HFFc6 (cell line): ENCODE data around the gene TWF2. TPM values are rescaled to one million over a fixed set of nuclear protein-coding genes. Genes with fewer than 3 reads are reported as not detected.

Experiments
- DNase-seq: peaks from one replicate; pipeline ENCODE4 v3.0.0-alpha.2; 2018
- H3K27ac Mint-ChIP-seq: 2 replicates; pipeline ENCODE4 v1.8.0; 2020; ENCODE audit warnings: mild to moderate bottlenecking, mixed read lengths
- H3K27me3 Mint-ChIP-seq: 2 replicates; pipeline ENCODE4 v1.8.0; 2021; ENCODE audit warnings: mild to moderate bottlenecking, moderate library complexity, mixed read lengths; ENCODE audit not compliant: insufficient read depth
- H3K36me3 Mint-ChIP-seq: 2 replicates; pipeline ENCODE4 v1.8.0; 2021; ENCODE audit warnings: low read depth, mixed read lengths
- H3K4me1 Mint-ChIP-seq: 2 replicates; pipeline ENCODE4 v1.8.0; 2020; ENCODE audit warnings: low read depth, mixed read lengths
- H3K4me3 Mint-ChIP-seq: 2 replicates; pipeline ENCODE4 v1.8.0; 2020; ENCODE audit warnings: mild to moderate bottlenecking, moderate library complexity, mixed read lengths
- H3K9me3 Mint-ChIP-seq: 2 replicates; pipeline ENCODE4 v1.8.0; 2020; ENCODE audit warnings: mild to moderate bottlenecking, mixed read lengths
- total RNA-seq, 6 experiments: library from RNA; stranded (reverse); fragmentation: NEBNext Ultra II Directional; extraction: Animal tissue kit (Norgen Biotek cat#: 25700); gene quantifications; 2 replicates in 1 of 6; 3 replicates in 5 of 6; pipeline ENCODE4 v1.2.3, GENCODE V29; 2021
- TF ChIP-seq, protein P1 (sequence below): fragments of 200-600 bp; sonication (generic); IDR thresholded peaks from 2 replicates; pipeline ENCODE4 v1.5.0; 2021; ENCODE audit warnings: antibody characterized with exemption, mild to moderate bottlenecking

TWF2 gene
- total RNA-seq, 6 experiments from 2014 or later: 73.9 to 83.0 (median 80.7) TPM

DNA sequence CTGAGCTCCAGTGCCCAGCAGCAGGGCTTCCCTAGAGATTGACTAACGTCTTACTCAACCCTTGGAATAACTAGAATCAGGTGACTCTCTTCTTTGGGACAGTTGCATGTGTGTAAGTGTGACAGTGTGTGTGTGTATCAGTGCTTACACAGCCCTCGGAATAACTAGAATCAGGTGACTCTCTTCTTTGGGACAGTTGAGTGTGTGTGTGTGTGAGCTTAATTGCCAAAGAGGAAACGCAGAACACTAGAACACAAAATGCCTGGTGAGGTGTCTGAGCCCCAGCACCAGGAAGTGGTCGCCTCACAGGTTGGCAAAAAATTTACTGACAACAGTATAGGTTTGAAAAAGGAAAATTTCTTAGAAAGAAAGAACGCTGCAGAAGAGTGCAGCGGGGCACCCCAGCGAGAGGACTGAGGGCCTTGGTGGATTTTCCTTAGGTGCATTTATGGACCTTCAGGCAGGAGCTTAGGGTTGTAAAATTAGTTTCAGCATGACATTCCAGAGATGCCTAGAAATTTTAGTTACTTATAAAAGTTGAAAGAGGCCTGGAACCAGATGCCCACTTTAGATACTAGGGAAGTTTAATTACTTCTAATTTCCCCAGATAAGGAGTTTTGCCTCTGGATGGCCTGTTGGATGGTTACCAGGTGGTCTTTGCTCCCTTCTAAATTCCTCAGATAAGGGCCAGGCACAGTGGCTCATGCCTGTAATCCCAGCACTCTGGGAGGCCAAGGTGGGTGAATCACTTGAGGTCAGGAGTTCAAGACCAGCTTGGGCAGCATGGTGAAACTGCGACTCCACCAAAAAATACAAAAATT is 43.2 kb upstream of the TWF2 start:
- peak; percentile 23 for DNase-seq
- TF ChIP-seq, protein P1, sequence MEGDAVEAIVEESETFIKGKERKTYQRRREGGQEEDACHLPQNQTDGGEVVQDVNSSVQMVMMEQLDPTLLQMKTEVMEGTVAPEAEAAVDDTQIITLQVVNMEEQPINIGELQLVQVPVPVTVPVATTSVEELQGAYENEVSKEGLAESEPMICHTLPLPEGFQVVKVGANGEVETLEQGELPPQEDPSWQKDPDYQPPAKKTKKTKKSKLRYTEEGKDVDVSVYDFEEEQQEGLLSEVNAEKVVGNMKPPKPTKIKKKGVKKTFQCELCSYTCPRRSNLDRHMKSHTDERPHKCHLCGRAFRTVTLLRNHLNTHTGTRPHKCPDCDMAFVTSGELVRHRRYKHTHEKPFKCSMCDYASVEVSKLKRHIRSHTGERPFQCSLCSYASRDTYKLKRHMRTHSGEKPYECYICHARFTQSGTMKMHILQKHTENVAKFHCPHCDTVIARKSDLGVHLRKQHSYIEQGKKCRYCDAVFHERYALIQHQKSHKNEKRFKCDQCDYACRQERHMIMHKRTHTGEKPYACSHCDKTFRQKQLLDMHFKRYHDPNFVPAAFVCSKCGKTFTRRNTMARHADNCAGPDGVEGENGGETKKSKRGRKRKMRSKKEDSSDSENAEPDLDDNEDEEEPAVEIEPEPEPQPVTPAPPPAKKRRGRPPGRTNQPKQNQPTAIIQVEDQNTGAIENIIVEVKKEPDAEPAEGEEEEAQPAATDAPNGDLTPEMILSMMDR: no peak
- Mint-ChIP-seq H3K4me3 (peak overlapping the region; percentile 5; the same call in 1 of the 2 replicates), H3K36me3 (peaks cover 16% of the 10 kb centered on the region), H3K4me1 (peaks cover 39% of the 10 kb centered on the region), H3K27me3 (peaks cover 4% of the 10 kb centered on the region; the same call in 1 of the 2 replicates), H3K27ac (peak overlapping the region; percentile 76), H3K9me3 (no peaks in the 10 kb centered on the region)

DNA sequence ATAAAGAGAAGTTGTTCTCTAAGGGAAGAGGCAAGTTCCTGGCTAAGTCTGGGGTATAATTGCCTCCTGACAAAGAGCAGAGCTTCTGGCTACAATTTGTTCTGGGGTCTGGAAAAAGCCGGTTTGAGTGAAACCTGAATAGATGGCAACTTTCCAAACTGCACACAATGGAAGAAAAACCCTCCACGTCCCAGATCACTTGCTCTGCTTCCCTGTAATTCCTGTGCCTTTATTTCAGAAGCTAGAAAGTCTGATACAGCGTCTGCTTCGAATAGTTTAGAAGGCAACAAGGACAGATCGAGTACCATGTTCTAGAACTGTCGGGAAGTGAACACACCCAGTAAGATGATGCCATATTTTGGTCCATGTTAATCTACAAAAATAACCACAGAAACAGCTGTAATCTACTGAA is 41.1 kb upstream of the TWF2 start:
- Mint-ChIP-seq H3K27me3 (peaks cover 4% of the 10 kb centered on the region; the same call in 1 of the 2 replicates), H3K9me3 (no peaks in the 10 kb centered on the region), H3K4me1 (peaks cover 49% of the 10 kb centered on the region), H3K36me3 (peaks cover 19% of the 10 kb centered on the region), H3K27ac (peak overlapping the region; percentile 71; the same call in 1 of the 2 replicates), H3K4me3 (0 out of 2 replicates have a peak overlapping the region, but pooled peaks have one; percentile 97)
- TF ChIP-seq, protein P1: no peak
- no peak for DNase-seq

DNA sequence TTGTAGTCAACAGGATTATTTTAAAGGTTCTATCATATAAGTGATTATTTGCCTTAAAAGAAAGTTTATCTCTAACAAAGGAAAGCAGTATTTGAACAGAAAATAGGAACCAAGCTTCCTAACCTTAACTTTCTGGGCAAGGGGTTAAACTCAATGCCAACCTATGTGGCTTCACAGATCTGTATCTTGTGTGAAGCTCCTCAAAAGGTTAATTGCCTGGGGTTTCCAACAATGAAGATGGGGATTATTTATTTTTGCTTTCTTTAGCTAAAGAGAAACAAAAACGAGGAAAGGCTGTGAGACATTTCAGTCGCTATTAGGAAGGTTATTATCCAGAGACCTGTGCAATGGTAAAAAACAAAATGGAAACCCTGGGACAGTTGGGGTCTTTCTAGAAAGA is 40.6 kb upstream of the TWF2 start:
- peaks cover 50% of the 10 kb centered on the region for H3K4me1 Mint-ChIP-seq
- TF ChIP-seq, protein P1: no peak

DNA sequence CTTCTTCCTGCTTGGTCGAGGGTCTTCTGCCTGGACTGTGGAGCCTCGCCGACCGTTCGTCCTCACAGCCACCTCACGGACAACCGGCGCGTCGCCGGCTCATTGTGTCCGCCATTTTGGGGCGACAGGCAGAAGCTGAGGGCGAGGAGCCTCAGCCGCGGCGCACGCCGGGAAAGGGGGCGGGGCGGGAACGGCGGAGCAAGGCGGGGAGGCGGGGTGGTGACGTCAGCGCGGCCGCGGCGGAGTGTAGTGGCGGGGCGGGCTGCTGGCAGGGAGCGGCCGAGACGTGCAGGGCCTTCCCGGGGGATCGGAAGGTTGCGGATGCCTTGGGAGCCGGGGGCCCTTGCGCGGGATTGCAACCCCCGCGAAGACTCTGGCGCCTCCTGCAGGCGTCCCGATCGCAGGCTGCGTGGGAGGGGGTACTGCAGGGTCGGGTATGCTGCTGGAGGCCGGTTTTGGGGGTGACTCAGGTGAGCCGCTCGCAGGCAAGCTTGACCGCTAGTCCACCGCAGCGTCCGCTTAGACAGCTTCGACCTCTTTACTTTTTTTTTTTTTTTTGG is 39.6 kb upstream of the TWF2 start, which contains the start of gene WDR82:
WDR82 (minus strand) TSS at position 140 of the 560 bp plus-strand sequence. CDS start 288 bp downstream, outside the sequence.
- Mint-ChIP-seq H3K4me1 (peaks cover 59% of the 10 kb centered on the region), H3K27ac (peak within 1 kb of the TSS; percentile 95), H3K36me3 (peaks cover 27% of the 10 kb centered on the region), H3K4me3 (peak within 1 kb of the TSS; percentile 97), H3K9me3 (no peaks in the 10 kb centered on the region), H3K27me3 (peaks cover 4% of the 10 kb centered on the region; the same call in 1 of the 2 replicates)
- TF ChIP-seq, protein P1: peak; percentile 78
- DNase-seq: peak; percentile 90

More for the DNA sequence above, 40.6 kb upstream of the TWF2 start:
- Mint-ChIP-seq H3K27ac (peak overlapping the region; percentile 71), H3K4me3 (peak overlapping the region; percentile 97), H3K9me3 (no peaks in the 10 kb centered on the region), H3K36me3 (peaks cover 20% of the 10 kb centered on the region), H3K27me3 (peaks cover 4% of the 10 kb centered on the region; the same call in 1 of the 2 replicates)
- no peak for DNase-seq

DNA sequence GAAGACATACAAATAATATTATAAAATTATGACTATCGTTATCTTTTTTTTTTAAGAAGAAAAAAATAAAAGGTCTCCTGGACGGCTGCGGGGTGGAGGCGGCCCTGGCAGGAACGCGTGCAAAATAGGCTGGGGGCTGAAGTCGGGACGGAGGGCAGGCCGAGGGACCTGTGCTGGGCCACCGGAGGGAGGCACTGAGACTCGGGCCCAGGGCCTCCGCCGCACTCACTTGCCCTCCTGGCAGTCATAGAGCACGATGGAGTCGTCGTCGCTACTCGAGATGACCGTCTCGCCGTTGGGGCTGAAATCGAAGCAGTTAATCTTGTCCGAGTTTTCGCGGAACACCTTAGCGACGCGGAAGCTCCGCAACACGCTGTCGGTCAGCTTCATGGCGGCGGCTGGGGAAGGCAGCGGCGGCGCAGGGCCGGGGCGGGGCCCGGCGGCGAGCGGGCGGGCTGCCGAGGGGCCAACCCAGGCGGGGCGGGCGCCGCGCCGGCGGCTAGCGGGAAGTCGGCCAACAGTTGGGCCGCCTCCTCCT is 39.1 kb upstream of the TWF2 start:
- Mint-ChIP-seq H3K27me3 (peaks cover 4% of the 10 kb centered on the region; the same call in 1 of the 2 replicates), H3K27ac (peak overlapping the region; percentile 95), H3K9me3 (no peaks in the 10 kb centered on the region), H3K36me3 (peaks cover 31% of the 10 kb centered on the region), H3K4me3 (peak overlapping the region; percentile 97), H3K4me1 (peaks cover 65% of the 10 kb centered on the region)
- TF ChIP-seq, protein P1: no peak
- no peak for DNase-seq
